GM19467 (cell line): Measurements from ENCODE around the gene RAC3.

ENCODE experiments used
- ATAC-seq: cut with Tn5 transposase; IDR thresholded peaks from one replicate; pipeline ENCODE4 v1.9.1; 2021; ENCODE audit warnings: mild to moderate bottlenecking, moderate library complexity; ENCODE audit not compliant: unreplicated experiment

The RAC3 gene

GRCh38 chr17:82031303-82031884, at the start of gene RAC3:
TSS of gene RAC3 (plus strand) at chr17:82031678. CDS start at chr17:82031762, 84 bp downstream.
- ATAC-seq = no peak

- ATAC-seq = no peak
Measured at GRCh38 chr17:81983011-81983638, 48.4 kb upstream of the RAC3 start.

- no peak for ATAC-seq
Measured at GRCh38 chr17:81983639-81984373, 47.7 kb upstream of the RAC3 start.

- no peak for ATAC-seq
Measured at GRCh38 chr17:81984773-81985410, 46.6 kb upstream of the RAC3 start.

- ATAC-seq = no peak
Measured at GRCh38 chr17:81986606-81987005, 44.9 kb upstream of the RAC3 start.

GRCh38 chr17:81987161-81987770, 44.2 kb upstream of the RAC3 start:
- ATAC-seq = no peak

- no peak for ATAC-seq
Measured at GRCh38 chr17:81990836-81991683, 40.4 kb upstream of the RAC3 start.

- no peak for ATAC-seq
Measured at GRCh38 chr17:81991684-81992305, 39.7 kb upstream of the RAC3 start.

- no peak for ATAC-seq
Measured at GRCh38 chr17:81992306-81993102, 39.0 kb upstream of the RAC3 start.

- no peak for ATAC-seq
Measured at GRCh38 chr17:81993729-81994592, 37.5 kb upstream of the RAC3 start.

- ATAC-seq = no peak
Measured at GRCh38 chr17:81994593-81995462, 36.6 kb upstream of the RAC3 start.

GRCh38 chr17:81995463-81996231, 35.8 kb upstream of the RAC3 start:
- no peak for ATAC-seq

- no peak for ATAC-seq
Measured at GRCh38 chr17:81996232-81996756, 35.2 kb upstream of the RAC3 start.

GRCh38 chr17:81996757-81997441, 34.6 kb upstream of the RAC3 start:
- no peak for ATAC-seq

- ATAC-seq = no peak
Measured at GRCh38 chr17:81998212-81998611, 33.3 kb upstream of the RAC3 start.
